IMR-90 (cell line): ENCODE data around the gene FAAP20. TPM values are rescaled to one million over a fixed set of nuclear protein-coding genes. Genes with fewer than 3 reads are reported as not detected.

Experiments used
- ATAC-seq: fragments of 200-7000 bp; cut with Tn5 transposase; 2 replicates; pipeline ENCODE4 v1.9.1; 2020; ENCODE audit warnings: low read depth, mild to moderate bottlenecking, moderate library complexity
- BruUV-seq: library from RNA; stranded (reverse); fragments of 400-500 nt; replicated peaks from 2 replicates; lab custom pipeline; 2021; lab: Mats Ljungman, UMichigan
- CTCF ChIA-PET: fragments of 300-600 bp; formaldehyde crosslinking; extraction: SDS; loops from one replicate; lab custom pipeline; 2021; ENCODE audit warnings: antibody characterized with exemption; lab: Yijun Ruan, JAX
- POLR2A ChIA-PET: fragments of 300-600 bp; sonication (Branson Sonifier 250); formaldehyde crosslinking; loops from one replicate; lab custom pipeline; 2022; ENCODE audit warnings: antibody characterized with exemption; ENCODE audit not compliant: unreplicated experiment; lab: Charles Lee
- DNase-seq: peaks from one replicate; pipeline ENCODE4 v3.0.0; 2013
- H2AFZ ChIP-seq: replicated peaks from 2 replicates; pipeline ENCODE3; 2013; ENCODE audit warnings: low read length, mild to moderate bottlenecking; ENCODE audit not compliant: poor library complexity
- H2AK5ac ChIP-seq: 2 replicates; pipeline ENCODE4 v1.6.1; 2013; ENCODE audit warnings: low read depth, low read length, inconsistent platforms
- H2AK9ac ChIP-seq: replicated peaks from 2 replicates; pipeline ENCODE3; 2013; ENCODE audit warnings: mild to moderate bottlenecking, low read depth, low read length, moderate library complexity; ENCODE audit not compliant: poor library complexity
- H2BK120ac ChIP-seq: 2 replicates; pipeline ENCODE4 v1.6.1; 2013; ENCODE audit warnings: low read depth, low read length, inconsistent platforms
- H2BK15ac ChIP-seq: 3 replicates; pipeline ENCODE4 v1.6.1; 2013; ENCODE audit warnings: low read depth, low read length, inconsistent platforms
- H2BK20ac ChIP-seq: 2 replicates; pipeline ENCODE4 v1.6.1; 2013; ENCODE audit warnings: low read depth, mild to moderate bottlenecking, inconsistent platforms, low read length, moderate library complexity
- H2BK5ac ChIP-seq: 2 replicates; pipeline ENCODE4 v1.6.1; 2013; ENCODE audit warnings: mild to moderate bottlenecking, low read depth, low read length, inconsistent platforms; ENCODE audit not compliant: poor library complexity, severe bottlenecking
- H3K14ac ChIP-seq: replicated peaks from 2 replicates; pipeline ENCODE4 v1.6.1; 2013; ENCODE audit warnings: low read depth, low read length, inconsistent platforms
- H3K18ac ChIP-seq: 2 replicates; pipeline ENCODE4 v1.6.1; 2013; ENCODE audit warnings: low read depth, low read length, control low read depth
- H3K23ac ChIP-seq: 2 replicates; pipeline ENCODE4 v1.6.1; 2013; ENCODE audit warnings: low read depth, low read length, inconsistent platforms
- H3K27ac ChIP-seq: 2 replicates; pipeline ENCODE4 v1.5.1; 2013; ENCODE audit warnings: mild to moderate bottlenecking, control low read depth, low read length; ENCODE audit not compliant: insufficient read depth
- H3K27me3 ChIP-seq: 2 replicates; pipeline ENCODE4 v1.6.1; 2013; ENCODE audit warnings: low read length; ENCODE audit not compliant: control insufficient read depth, insufficient read depth
- H3K36me3 ChIP-seq: 2 replicates; pipeline ENCODE4 v1.6.1; 2013; ENCODE audit warnings: low read length, mixed read lengths; ENCODE audit not compliant: control insufficient read depth, insufficient read depth
- H3K4ac ChIP-seq: 2 replicates; pipeline ENCODE4 v1.6.1; 2013; ENCODE audit warnings: low read depth, low read length, inconsistent platforms
- H3K4me1 ChIP-seq: 2 replicates; pipeline ENCODE4 v1.6.1; 2013; ENCODE audit warnings: low read length, mixed read lengths; ENCODE audit not compliant: control insufficient read depth, insufficient read depth
- H3K4me2 ChIP-seq: 2 replicates; pipeline ENCODE4 v1.6.1; 2013; ENCODE audit warnings: low read depth, mild to moderate bottlenecking, control low read depth, low read length, moderate library complexity
- H3K4me3 ChIP-seq: 2 replicates; pipeline ENCODE4 v1.5.1; 2013; ENCODE audit warnings: low read depth, mild to moderate bottlenecking, control low read depth, low read length, moderate library complexity; ENCODE audit not compliant: insufficient read depth
- H3K56ac ChIP-seq: 2 replicates; pipeline ENCODE4 v1.6.1; 2013; ENCODE audit warnings: low read length, inconsistent platforms; ENCODE audit not compliant: insufficient read depth; ENCODE audit errors: extremely low read depth
- H3K79me1 ChIP-seq, 2 experiments: 2 replicates each; pipeline ENCODE4 v1.6.1; 2013; ENCODE audit warnings: low read length in 2 of 2, inconsistent platforms in 1 of 2, low read depth in 1 of 2
- H3K9ac ChIP-seq: 2 replicates; pipeline ENCODE4 v1.6.1; 2013; ENCODE audit warnings: low read depth, low read length, control low read depth
- H3K9me1 ChIP-seq: 2 replicates; pipeline ENCODE4 v1.6.1; 2013; ENCODE audit warnings: low read length, inconsistent platforms; ENCODE audit not compliant: insufficient read depth
- H3K9me3 ChIP-seq: 2 replicates; pipeline ENCODE4 v1.6.1; 2013; ENCODE audit warnings: low read length; ENCODE audit not compliant: control insufficient read depth, insufficient read depth
- H4K20me1 ChIP-seq: 2 replicates; pipeline ENCODE4 v1.6.1; 2013; ENCODE audit warnings: low read length, inconsistent platforms; ENCODE audit not compliant: insufficient read depth
- H4K5ac ChIP-seq: 2 replicates; pipeline ENCODE4 v1.6.1; 2013; ENCODE audit warnings: mild to moderate bottlenecking, low read depth, low read length, control low read depth
- H4K8ac ChIP-seq, 2 experiments: 2 replicates each; pipeline ENCODE4 v1.6.1; 2013; ENCODE audit warnings: low read depth in 2 of 2, low read length in 2 of 2, control low read depth in 1 of 2, inconsistent platforms in 1 of 2
- H4K91ac ChIP-seq: 2 replicates; pipeline ENCODE4 v1.6.1; 2013; ENCODE audit warnings: low read depth, low read length, inconsistent platforms; ENCODE audit not compliant: insufficient read depth
- POLR2A ChIP-seq: IDR thresholded peaks from 2 replicates; pipeline ENCODE4 v1.6.1; 2012; ENCODE audit warnings: mild to moderate bottlenecking, low read depth, low read length
- WGBS, 2 experiments: methylation state at CpG; one replicate each; pipeline versions ENCODE4 v1.1.5 to v1.1.7; 2013; ENCODE audit warnings: missing lambda C conversion rate in 2 of 2; ENCODE audit not compliant: insufficient read length in 1 of 2; ENCODE audit errors: extremely low coverage in 2 of 2; 5-methylcytosine and 5-hydroxymethylcytosine counted together
- dilution Hi-C: fragments of 300-500 bp; cut with HindIII; formaldehyde crosslinking; loops from one replicate; pipeline ENCODE4 v1.14.3; 2018; ENCODE audit warnings: low sequenced_read_pairs; ENCODE audit not compliant: unreplicated experiment
- in situ Hi-C: fragments of 300-500 bp; cut with MboI; formaldehyde crosslinking; loops from 3 replicates; pipeline ENCODE4 v1.14.3; 2019; ENCODE audit warnings: low sequenced_read_pairs, inconsistent platforms, mixed read lengths
- intact Hi-C: fragments of 100-400 bp; cut with micrococcal nuclease; formaldehyde crosslinking; loops from 2 replicates; pipeline ENCODE4 v1.10.0; 2022
- polyA plus RNA-seq, 3 experiments: library from polyadenylated mRNA; depleted of rRNA; stranded (reverse); fragments of >200 nt; gene quantifications; 2 replicates each; pipeline ENCODE4 v1.2.3, GENCODE V29; 2012; ENCODE audit warnings: low replicate concordance in 1 of 3
- total RNA-seq: library from RNA; depleted of rRNA; stranded (reverse); fragments of >200 nt; gene quantifications from 2 replicates; pipeline ENCODE4 v1.2.3, GENCODE V29; 2012

Gene FAAP20
- total and polyA plus RNA-seq, 2 of the 4 experiments (the other 2 are of a cell fraction) = 6.5 to 31.5 TPM

DNA sequence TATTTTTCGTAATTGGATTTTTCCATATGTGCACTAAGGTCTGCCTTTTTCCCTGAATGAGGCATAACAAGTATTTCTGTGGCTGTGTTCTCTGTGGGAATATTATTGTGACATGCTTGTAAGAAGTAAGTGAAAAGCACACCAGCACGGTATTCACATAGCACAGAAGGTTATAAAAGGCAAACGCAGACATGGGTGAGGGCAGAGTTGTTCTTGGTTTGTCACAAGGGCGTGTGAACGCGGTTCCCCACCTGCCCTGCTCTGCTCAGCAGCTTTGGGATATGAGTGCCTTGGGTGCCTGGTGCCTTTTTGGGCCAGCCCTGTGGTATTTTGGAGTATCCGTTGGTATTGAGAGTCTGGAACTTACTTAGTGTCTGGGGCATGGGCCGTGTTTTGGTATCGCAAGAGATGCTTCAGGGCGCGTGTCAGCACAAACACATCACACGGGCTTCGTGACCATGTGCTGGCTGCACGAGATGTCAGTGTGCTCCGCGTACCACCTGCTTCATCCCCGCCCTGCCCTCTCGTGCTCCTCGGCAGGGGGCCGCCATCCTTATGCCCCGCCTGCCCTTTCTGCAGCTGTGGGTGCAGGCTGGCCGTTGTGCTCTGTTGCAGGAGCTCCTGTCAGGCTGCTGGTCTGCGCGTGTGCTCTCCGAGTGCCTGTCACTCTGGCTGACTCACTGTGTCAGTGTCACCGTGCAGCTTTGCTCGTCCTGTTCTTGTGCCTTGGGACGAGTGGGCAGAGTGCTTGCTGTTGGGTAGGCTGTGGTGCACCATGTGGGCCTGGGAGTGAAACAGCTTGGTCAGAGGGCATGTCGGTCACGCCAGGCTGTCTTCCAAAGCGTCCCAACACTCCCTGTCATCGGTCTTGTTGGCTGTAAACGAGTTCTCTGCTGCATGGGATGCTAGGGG, 48.5 kb upstream of the FAAP20 start:
- H2AK5ac ChIP-seq = peak overlapping the region; percentile 70
- no peak overlapping the region for H2BK5ac ChIP-seq
- dilution Hi-C loops = no loop called here
- peak overlapping the region in 1 of 2 experiments; percentile 5; a peak in 1 of 4 replicates for H4K8ac ChIP-seq
- no peak overlapping the region for H2BK15ac ChIP-seq
- H3K56ac ChIP-seq = no peak overlapping the region; the same call in 1 of the 2 replicates
- no peaks in the 10 kb centered on the region for H3K9me3 ChIP-seq
- peak overlapping the region; percentile 78 for H2AK9ac ChIP-seq
- TF ChIP-seq POLR2A = no peak
- peaks cover 99% of the 10 kb centered on the region for H4K20me1 ChIP-seq
- no peak overlapping the region for H4K91ac ChIP-seq
- no peak overlapping the region for H3K4ac ChIP-seq
- H3K4me3 ChIP-seq = no peak overlapping the region
- no peak overlapping the region for H2AFZ ChIP-seq
- no peak overlapping the region for H2BK120ac ChIP-seq
- no TSS peak for BruUV-seq
- peaks cover 46% of the 10 kb centered on the region for H3K4me1 ChIP-seq
- peaks cover 49% of the 10 kb centered on the region for H3K9me1 ChIP-seq
- no peaks in the 10 kb centered on the region for H3K27me3 ChIP-seq
- H2BK20ac ChIP-seq = no peak overlapping the region
- H3K27ac ChIP-seq = no peak overlapping the region
- in situ Hi-C loops = no loop called here
- peaks cover 16% of the 10 kb centered on the region; the same call in 1 of the 2 replicates for H3K36me3 ChIP-seq
- ChIA-PET CTCF (no interaction called here), POLR2A (no interaction called here)
- ATAC-seq (no peak), DNase-seq (no peak)
- H3K4me2 ChIP-seq = no peak overlapping the region; the same call in 1 of the 2 replicates
- no peak overlapping the region for H3K18ac ChIP-seq
- no peak overlapping the region for H4K5ac ChIP-seq
- peak overlapping the region; percentile 39 for H3K14ac ChIP-seq
- intact Hi-C loops = no loop called here
- H3K23ac ChIP-seq = peak overlapping the region; percentile 64
- WGBS, 2 experiments = 77% methylated on average over 22 of the region's 33 CpGs; no CpG with 5 or more reads in 1 of the 2 experiments
- H3K9ac ChIP-seq = no peak overlapping the region
- H3K79me1 ChIP-seq = peaks cover 0 to 74% of the 10 kb centered on the region in 2 experiments; a peak in 2 of 4 replicates
